ENCODE measurements around the gene GPR42. TPM values are rescaled to one million over a fixed set of nuclear protein-coding genes. Genes with fewer than 3 reads are reported as not detected.

Gene GPR42
- total RNA-seq, 4 donors from 2014 or later: not detected

DNA sequence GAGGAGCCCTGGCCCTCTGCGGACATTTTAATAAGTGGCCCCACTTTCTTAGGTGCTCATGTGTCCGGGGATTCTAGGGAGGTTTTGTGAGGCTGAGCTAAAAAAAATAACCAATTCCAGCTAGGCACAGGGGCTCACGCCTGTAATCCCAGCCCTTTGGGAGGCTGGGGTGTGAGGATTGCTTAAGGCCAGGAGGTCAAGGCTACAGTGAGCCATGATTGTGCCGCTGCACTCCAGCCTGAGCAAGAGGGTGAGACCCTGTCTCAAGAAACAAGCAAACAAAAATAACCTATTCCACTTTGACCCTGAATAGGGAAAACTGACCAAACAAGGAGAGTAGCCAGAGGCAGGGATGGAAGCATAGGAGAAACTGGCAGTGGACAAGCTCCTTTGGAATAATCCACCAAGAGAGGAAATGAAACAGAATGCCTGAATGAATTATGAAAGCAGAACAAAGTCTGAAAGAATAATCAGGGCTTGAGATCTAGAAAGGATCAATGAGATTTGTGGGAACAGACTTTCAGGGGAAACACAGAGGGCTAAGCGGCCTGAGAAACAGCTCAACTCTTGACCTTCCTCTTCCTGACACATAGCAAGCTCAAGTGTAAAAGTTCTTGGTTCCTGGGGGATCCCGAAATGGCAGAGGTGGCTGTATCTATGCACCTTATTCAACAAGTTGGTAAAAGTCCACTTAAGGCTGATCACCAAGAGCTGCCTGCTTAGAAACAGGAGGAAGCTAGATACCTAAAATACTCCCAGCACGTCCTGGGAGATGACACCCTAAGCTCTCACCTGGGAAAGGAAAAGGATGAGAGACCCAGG lies 47.1 kb downstream of the GPR42 start:
- H3K36me3 ChIP-seq: no peaks in the 10 kb centered on the region
- H3K27ac ChIP-seq: no peak overlapping the region
- 76% methylated on average over 7 of the region's 7 CpGs for WGBS

DNA sequence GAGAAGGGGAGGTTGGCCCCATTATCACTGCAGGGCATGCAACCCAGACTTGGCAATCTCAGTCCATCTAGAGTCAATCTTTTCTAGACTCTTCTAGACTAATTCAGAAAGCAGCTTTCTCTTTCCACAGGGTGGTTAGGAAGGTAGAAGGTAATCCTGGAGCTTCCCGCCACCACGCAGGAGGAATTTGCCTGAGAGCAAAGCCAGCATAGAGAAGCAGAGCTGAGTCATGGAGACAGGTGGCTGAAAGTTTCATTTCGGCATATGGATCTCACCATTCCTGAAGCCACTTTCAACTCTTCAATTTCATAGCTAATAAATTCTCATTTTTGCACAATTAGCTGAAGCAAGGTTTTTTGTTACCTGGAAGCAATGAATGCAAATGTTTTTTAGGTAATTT lies 48.2 kb downstream of the GPR42 start:
- Histone ChIP-seq H3K27ac (no peak overlapping the region), H3K9me3 (no peaks in the 10 kb centered on the region), H3K36me3 (no peaks in the 10 kb centered on the region), H3K27me3 (peaks cover 27% of the 10 kb centered on the region), H3K4me3 (no peak overlapping the region), H3K4me1 (no peaks in the 10 kb centered on the region)
- DNase-seq (ENCODE audit: low spot score in 2 of 2): no peak
- 58% methylated on average over 3 of the region's 3 CpGs for WGBS
- TF ChIP-seq EP300 (IDR thresholded peaks at IDR 0.05): no peak

More for the DNA sequence above, 47.1 kb downstream of the GPR42 start:
- no peak for DNase-seq (ENCODE audit: low spot score in 2 of 2)
- TF ChIP-seq POLR2A (IDR thresholded peaks at IDR 0.05): no peak
- no peak for TF ChIP-seq EP300 (IDR thresholded peaks at IDR 0.05)
- TF ChIP-seq, protein P1, sequence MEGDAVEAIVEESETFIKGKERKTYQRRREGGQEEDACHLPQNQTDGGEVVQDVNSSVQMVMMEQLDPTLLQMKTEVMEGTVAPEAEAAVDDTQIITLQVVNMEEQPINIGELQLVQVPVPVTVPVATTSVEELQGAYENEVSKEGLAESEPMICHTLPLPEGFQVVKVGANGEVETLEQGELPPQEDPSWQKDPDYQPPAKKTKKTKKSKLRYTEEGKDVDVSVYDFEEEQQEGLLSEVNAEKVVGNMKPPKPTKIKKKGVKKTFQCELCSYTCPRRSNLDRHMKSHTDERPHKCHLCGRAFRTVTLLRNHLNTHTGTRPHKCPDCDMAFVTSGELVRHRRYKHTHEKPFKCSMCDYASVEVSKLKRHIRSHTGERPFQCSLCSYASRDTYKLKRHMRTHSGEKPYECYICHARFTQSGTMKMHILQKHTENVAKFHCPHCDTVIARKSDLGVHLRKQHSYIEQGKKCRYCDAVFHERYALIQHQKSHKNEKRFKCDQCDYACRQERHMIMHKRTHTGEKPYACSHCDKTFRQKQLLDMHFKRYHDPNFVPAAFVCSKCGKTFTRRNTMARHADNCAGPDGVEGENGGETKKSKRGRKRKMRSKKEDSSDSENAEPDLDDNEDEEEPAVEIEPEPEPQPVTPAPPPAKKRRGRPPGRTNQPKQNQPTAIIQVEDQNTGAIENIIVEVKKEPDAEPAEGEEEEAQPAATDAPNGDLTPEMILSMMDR (IDR thresholded peaks at IDR 0.05): no peak
- TF ChIP-seq POLR2AphosphoS5 (IDR thresholded peaks at IDR 0.05): no peak
- no peaks in the 10 kb centered on the region for H3K4me1 ChIP-seq
- no peak overlapping the region for H3K4me3 ChIP-seq
- H3K27me3 ChIP-seq: peaks cover 31% of the 10 kb centered on the region
- H3K9me3 ChIP-seq: no peaks in the 10 kb centered on the region

DNA sequence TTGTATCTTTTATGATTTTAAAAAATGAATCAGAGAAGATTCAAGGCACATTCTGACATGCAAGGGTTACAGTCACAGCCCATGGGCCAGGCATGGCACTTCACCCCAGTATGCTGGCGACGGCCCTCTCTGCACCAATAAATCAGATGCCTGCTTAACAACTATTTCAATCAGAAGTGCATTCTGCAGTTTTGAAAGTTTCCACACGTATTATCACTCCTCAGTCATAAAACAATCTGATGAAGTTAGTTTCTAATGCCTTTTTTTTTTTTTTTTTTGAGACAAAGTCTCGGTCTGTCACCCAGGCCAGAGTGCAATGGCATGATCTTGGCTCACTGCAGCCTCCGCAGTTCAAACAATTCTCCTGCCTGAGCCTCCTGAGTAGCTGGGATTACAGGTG lies 48.9 kb downstream of the GPR42 start:
- Histone ChIP-seq H3K27me3 (peaks cover 20% of the 10 kb centered on the region), H3K9me3 (no peaks in the 10 kb centered on the region), H3K36me3 (no peaks in the 10 kb centered on the region), H3K27ac (no peak overlapping the region), H3K4me3 (no peak overlapping the region), H3K4me1 (no peaks in the 10 kb centered on the region)
- 55% methylated on average over 5 of the region's 5 CpGs for WGBS
- no peak for DNase-seq (ENCODE audit: low spot score in 2 of 2)
- TF ChIP-seq EP300 (IDR thresholded peaks at IDR 0.05): no peak
- TF ChIP-seq POLR2A (IDR thresholded peaks at IDR 0.05): no peak

DNA sequence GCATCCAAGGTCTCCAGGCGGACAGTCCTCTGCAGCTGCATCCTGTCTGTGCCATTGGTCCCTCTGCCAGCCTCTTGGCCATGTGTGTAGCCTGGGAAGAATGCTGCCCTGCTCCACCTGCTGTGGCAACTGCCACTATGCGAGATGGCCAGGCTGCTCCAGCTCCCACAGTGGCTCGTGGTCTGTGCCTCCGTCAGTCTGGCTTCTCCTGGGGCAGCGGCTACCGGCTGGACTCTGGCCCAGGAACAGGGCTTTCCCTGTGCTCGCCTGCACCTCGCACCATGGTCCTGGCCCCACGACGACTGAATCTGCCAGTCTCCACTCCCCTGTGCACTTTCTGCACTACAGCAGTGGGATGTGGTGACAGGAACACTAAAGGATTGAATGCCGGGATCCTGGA lies 50.5 kb downstream of the GPR42 start:
- Histone ChIP-seq H3K9me3 (no peaks in the 10 kb centered on the region), H3K27ac (no peak overlapping the region), H3K4me1 (no peaks in the 10 kb centered on the region), H3K4me3 (no peak overlapping the region), H3K36me3 (no peaks in the 10 kb centered on the region), H3K27me3 (peaks cover 17% of the 10 kb centered on the region)
- TF ChIP-seq, protein P1 (IDR thresholded peaks at IDR 0.05): no peak
- 57% methylated on average over 3 of the region's 11 CpGs for WGBS
- no peak for DNase-seq (ENCODE audit: low spot score in 2 of 2)

Other genes with a start within 250 kb of the GPR42 start
- gene LGI4, start 236.0 kb upstream of the GPR42 start, total RNA-seq: 10 to 100 TPM in 1 of 4 donors, 1 to 10 TPM in 3; 4.3 to 11.8 (median 7.8) TPM
- gene FXYD1, start 232.2 kb upstream of the GPR42 start, total RNA-seq: 10 to 100 TPM in 1 of 4 donors, 1 to 10 TPM in 3; 2.0 to 10.9 (median 6.7) TPM
- gene FXYD7, start 227.8 kb upstream of the GPR42 start, total RNA-seq: 1 to 10 TPM in 1 of 4 donors, not detected in 3; 2.2 TPM
- gene FXYD5, start 216.3 kb upstream of the GPR42 start, total RNA-seq: 10 to 100 TPM; 29.8 to 64.8 (median 37.7) TPM
- not detected for gene FAM187B, start 142.3 kb upstream of the GPR42 start, total RNA-seq
- 100 to 1,000 TPM in 1 of 4 donors, 10 to 100 TPM in 3; 67.4 to 105 (median 80.8) TPM for gene LSR, start 122.1 kb upstream of the GPR42 start, total RNA-seq
- 100 to 1,000 TPM; 111 to 178 (median 122) TPM for gene USF2, start 102.1 kb upstream of the GPR42 start, total RNA-seq
- gene HAMP, start 88.5 kb upstream of the GPR42 start, total RNA-seq: 1 to 10 TPM in 2 of 4 donors, not detected in 2; 1.4 to 1.5 TPM
- gene MAG, start 78.9 kb upstream of the GPR42 start, total RNA-seq: not detected
- gene CD22, start 41.9 kb upstream of the GPR42 start, total RNA-seq: not detected
- not detected for gene FFAR1, start 23.2 kb upstream of the GPR42 start, total RNA-seq
- not detected for gene FFAR3, start 12.6 kb upstream of the GPR42 start, total RNA-seq
- under 1 TPM in 3 of 4 donors, not detected in 1; 0.29 to 0.64 (median 0.30) TPM for gene FFAR2, start 77.2 kb downstream of the GPR42 start, total RNA-seq
- over 10,000 TPM in 2 of 4 donors, 1,000 to 10,000 TPM in 2; 1,056 to 12,237 (median 8,197) TPM for gene KRTDAP, start 119.4 kb downstream of the GPR42 start, total RNA-seq
- gene DMKN, start 142.6 kb downstream of the GPR42 start, total RNA-seq: 1,000 to 10,000 TPM; 2,237 to 6,229 (median 5,437) TPM
- 1,000 to 10,000 TPM in 3 of 4 donors, 100 to 1,000 TPM in 1; 308 to 1,594 (median 1,430) TPM for gene SBSN, start 157.2 kb downstream of the GPR42 start, total RNA-seq
- 1 to 10 TPM; 4.1 to 8.4 (median 6.4) TPM for gene GAPDHS, start 162.4 kb downstream of the GPR42 start, total RNA-seq
- 100 to 1,000 TPM in 3 of 4 donors, 10 to 100 TPM in 1; 67.5 to 158 (median 118) TPM for gene TMEM147, start 174.6 kb downstream of the GPR42 start, total RNA-seq
- gene ATP4A, start 192.6 kb downstream of the GPR42 start, total RNA-seq: not detected
- not detected for gene PMIS2, start 215.1 kb downstream of the GPR42 start, total RNA-seq
- 10 to 100 TPM; 14.9 to 18.4 (median 16.4) TPM for gene HAUS5, start 241.7 kb downstream of the GPR42 start, total RNA-seq

Data from suprapubic skin (tissue), 4 donors.